ENCODE results near the gene CDKN2AIPNL. TPM values are rescaled to one million over a fixed set of nuclear protein-coding genes. Genes with fewer than 3 reads are reported as not detected.

CDKN2AIPNL gene
- total and polyA plus RNA-seq, 2 donors (not counting 1 experiment from before 2014, with no cell fraction given), result 13.6 to 49.2 TPM

DNA sequence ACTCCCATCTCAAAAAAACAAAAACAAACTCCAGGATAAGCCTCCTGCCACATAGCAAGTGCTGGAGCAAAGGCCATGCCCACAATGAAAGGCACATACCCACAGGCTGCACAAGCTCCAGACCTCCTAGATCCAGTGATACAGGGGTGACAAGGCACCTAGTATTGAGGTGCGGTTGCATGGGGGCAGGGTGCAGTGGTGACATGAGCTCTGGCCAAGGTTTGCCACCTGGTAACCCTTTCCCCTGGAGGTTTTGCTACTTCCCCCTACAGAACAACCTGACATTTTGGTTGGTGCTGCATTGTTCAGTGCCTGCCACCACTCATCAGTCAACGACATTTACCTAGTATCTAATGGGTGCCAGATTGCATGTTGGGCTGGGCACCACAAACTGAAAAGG, 14.5 kb downstream of the CDKN2AIPNL start:
- H3K9ac ChIP-seq (ENCODE audit: insufficient read depth, low read length), result no peak overlapping the region
- H3K36me3 ChIP-seq (ENCODE audit: control insufficient read depth, insufficient read depth, low read length), result peaks cover 5% of the 10 kb centered on the region
- H2AFZ ChIP-seq (ENCODE audit: low read length), result no peak overlapping the region
- no peak overlapping the region for H3K4me3 ChIP-seq (replicated peaks in 1 of 4; ENCODE audit: control extremely low read depth in 1 of 4, insufficient read depth in 1 of 4, low read depth in 3 of 4, low read length in 4 of 4)
- no peak for TF ChIP-seq EZH2 (IDR thresholded peaks at IDR 0.05; ENCODE audit: low read length, missing control alignments)
- TF ChIP-seq, protein P1, sequence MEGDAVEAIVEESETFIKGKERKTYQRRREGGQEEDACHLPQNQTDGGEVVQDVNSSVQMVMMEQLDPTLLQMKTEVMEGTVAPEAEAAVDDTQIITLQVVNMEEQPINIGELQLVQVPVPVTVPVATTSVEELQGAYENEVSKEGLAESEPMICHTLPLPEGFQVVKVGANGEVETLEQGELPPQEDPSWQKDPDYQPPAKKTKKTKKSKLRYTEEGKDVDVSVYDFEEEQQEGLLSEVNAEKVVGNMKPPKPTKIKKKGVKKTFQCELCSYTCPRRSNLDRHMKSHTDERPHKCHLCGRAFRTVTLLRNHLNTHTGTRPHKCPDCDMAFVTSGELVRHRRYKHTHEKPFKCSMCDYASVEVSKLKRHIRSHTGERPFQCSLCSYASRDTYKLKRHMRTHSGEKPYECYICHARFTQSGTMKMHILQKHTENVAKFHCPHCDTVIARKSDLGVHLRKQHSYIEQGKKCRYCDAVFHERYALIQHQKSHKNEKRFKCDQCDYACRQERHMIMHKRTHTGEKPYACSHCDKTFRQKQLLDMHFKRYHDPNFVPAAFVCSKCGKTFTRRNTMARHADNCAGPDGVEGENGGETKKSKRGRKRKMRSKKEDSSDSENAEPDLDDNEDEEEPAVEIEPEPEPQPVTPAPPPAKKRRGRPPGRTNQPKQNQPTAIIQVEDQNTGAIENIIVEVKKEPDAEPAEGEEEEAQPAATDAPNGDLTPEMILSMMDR (conservative IDR thresholded peaks at IDR 0.05 in 1 of 2, IDR thresholded peaks at IDR 0.05 in 1 of 2; ENCODE audit: low read depth in 1 of 2, low read length in 2 of 2), result no peak
- no peaks in the 10 kb centered on the region for H3K9me3 ChIP-seq (ENCODE audit: control insufficient read depth, insufficient read depth, low read depth, low read length)
- H3K79me2 ChIP-seq (ENCODE audit: control insufficient read depth, insufficient read depth, low read length), result no peaks in the 10 kb centered on the region
- H3K4me2 ChIP-seq (ENCODE audit: extremely low read depth, insufficient read depth, low read length), result no peak overlapping the region
- no peaks in the 10 kb centered on the region for H3K27me3 ChIP-seq (ENCODE audit: control insufficient read depth, insufficient read depth, low read length)
- H3K4me1 ChIP-seq (ENCODE audit: control insufficient read depth, extremely low read depth, insufficient read depth, low read length), result no peaks in the 10 kb centered on the region
- no peak for DNase-seq (ENCODE audit: low read depth in 2 of 2)
- H4K20me1 ChIP-seq (ENCODE audit: control insufficient read depth, extremely low read depth, insufficient read depth, low read length), result no peaks in the 10 kb centered on the region
- H3K27ac ChIP-seq (ENCODE audit: insufficient read depth, low read length), result no peak overlapping the region

DNA sequence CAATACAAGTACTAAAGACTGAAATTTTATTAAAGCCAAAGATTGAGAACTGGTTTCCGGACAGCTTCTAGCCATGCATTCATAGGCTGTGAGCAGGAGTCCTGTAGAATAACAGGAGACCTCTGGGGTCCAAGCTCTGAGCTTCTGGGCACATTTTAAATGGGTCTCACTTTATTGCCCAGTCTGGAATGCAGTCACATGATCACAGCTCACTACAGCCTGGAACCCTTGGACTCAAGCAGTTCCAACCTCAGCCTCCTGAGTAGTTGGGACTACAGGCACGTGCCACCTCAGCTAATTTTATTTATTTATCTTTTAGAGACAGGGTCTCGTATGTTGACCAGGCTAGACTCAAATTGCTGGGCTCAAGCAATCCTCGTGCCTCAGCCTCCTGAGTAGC, 15.4 kb downstream of the CDKN2AIPNL start:
- Histone ChIP-seq H4K20me1 (ENCODE audit: control insufficient read depth, extremely low read depth, insufficient read depth, low read length) (no peaks in the 10 kb centered on the region), H3K4me3 (replicated peaks in 1 of 4; ENCODE audit: control extremely low read depth in 1 of 4, insufficient read depth in 1 of 4, low read depth in 3 of 4, low read length in 4 of 4) (no peak overlapping the region), H3K36me3 (ENCODE audit: control insufficient read depth, insufficient read depth, low read length) (peaks cover 5% of the 10 kb centered on the region), H3K79me2 (ENCODE audit: control insufficient read depth, insufficient read depth, low read length) (no peaks in the 10 kb centered on the region), H3K9ac (ENCODE audit: insufficient read depth, low read length) (no peak overlapping the region), H3K4me1 (ENCODE audit: control insufficient read depth, extremely low read depth, insufficient read depth, low read length) (no peaks in the 10 kb centered on the region), H3K4me2 (ENCODE audit: extremely low read depth, insufficient read depth, low read length) (no peak overlapping the region), H3K9me3 (ENCODE audit: control insufficient read depth, insufficient read depth, low read depth, low read length) (no peaks in the 10 kb centered on the region), H3K27me3 (ENCODE audit: control insufficient read depth, insufficient read depth, low read length) (no peaks in the 10 kb centered on the region), H3K27ac (ENCODE audit: insufficient read depth, low read length) (no peak overlapping the region), H2AFZ (ENCODE audit: low read length) (no peak overlapping the region)
- no peak for TF ChIP-seq EZH2 (IDR thresholded peaks at IDR 0.05; ENCODE audit: low read length, missing control alignments)
- TF ChIP-seq, protein P1 (conservative IDR thresholded peaks at IDR 0.05 in 1 of 2, IDR thresholded peaks at IDR 0.05 in 1 of 2; ENCODE audit: low read depth in 1 of 2, low read length in 2 of 2), result no peak
- DNase-seq (ENCODE audit: low read depth in 2 of 2), result no peak

DNA sequence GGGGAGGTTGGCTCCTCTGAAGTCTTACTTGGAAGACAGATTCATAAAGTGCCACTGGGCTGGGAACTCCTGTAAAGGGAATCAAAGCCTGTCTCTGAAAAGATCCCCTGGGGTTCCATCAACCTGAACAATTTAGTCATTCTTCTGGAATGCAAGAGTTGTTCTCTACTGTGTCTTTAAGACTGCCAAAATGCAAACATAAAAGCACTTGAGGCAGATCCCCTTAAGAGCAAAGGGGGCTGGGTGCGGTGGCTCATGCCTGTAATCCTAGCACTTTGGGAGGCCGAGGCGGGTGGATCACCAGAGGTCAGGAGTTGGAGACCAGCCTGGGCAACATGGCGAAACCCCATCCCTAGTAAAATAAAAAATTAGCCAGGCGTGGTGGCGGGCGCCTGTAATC, 16.7 kb downstream of the CDKN2AIPNL start:
- Histone ChIP-seq H2AFZ (ENCODE audit: low read length) (no peak overlapping the region), H3K9me3 (ENCODE audit: control insufficient read depth, insufficient read depth, low read depth, low read length) (no peaks in the 10 kb centered on the region), H4K20me1 (ENCODE audit: control insufficient read depth, extremely low read depth, insufficient read depth, low read length) (no peaks in the 10 kb centered on the region), H3K79me2 (ENCODE audit: control insufficient read depth, insufficient read depth, low read length) (no peaks in the 10 kb centered on the region), H3K4me3 (replicated peaks in 1 of 4; ENCODE audit: control extremely low read depth in 1 of 4, insufficient read depth in 1 of 4, low read depth in 3 of 4, low read length in 4 of 4) (no peak overlapping the region), H3K36me3 (ENCODE audit: control insufficient read depth, insufficient read depth, low read length) (peaks cover 5% of the 10 kb centered on the region), H3K9ac (ENCODE audit: insufficient read depth, low read length) (no peak overlapping the region), H3K4me2 (ENCODE audit: extremely low read depth, insufficient read depth, low read length) (no peak overlapping the region), H3K27ac (ENCODE audit: insufficient read depth, low read length) (no peak overlapping the region), H3K27me3 (ENCODE audit: control insufficient read depth, insufficient read depth, low read length) (no peaks in the 10 kb centered on the region), H3K4me1 (ENCODE audit: control insufficient read depth, extremely low read depth, insufficient read depth, low read length) (no peaks in the 10 kb centered on the region)
- TF ChIP-seq, protein P1 (conservative IDR thresholded peaks at IDR 0.05 in 1 of 2, IDR thresholded peaks at IDR 0.05 in 1 of 2; ENCODE audit: low read depth in 1 of 2, low read length in 2 of 2), result no peak
- TF ChIP-seq EZH2 (IDR thresholded peaks at IDR 0.05; ENCODE audit: low read length, missing control alignments), result no peak
- DNase-seq (ENCODE audit: low read depth in 2 of 2), result peak in 1 of 2 donors; percentile 39
